Retinal pigment epithelial cell (primary cell): Measurements from ENCODE around the gene MED15.
"Not testable (repeated sequence)": the region's sequence is repeated elsewhere in the genome, so short reads cannot be mapped to it uniquely, and the experiment has no call there.

Source experiments
- DNase-seq: peaks from one replicate; pipeline ENCODE4 v3.0.0-alpha.2; 2010; ENCODE audit warnings: low read depth
- H3K4me3 ChIP-seq: 2 replicates; pipeline ENCODE4 v1.5.1; 2011; ENCODE audit warnings: mild to moderate bottlenecking, low read length, control low read depth, moderate library complexity
- TF ChIP-seq, protein P1 (sequence below): conservative IDR thresholded peaks from 2 replicates; pipeline ENCODE4 v1.5.1; 2011; ENCODE audit warnings: low read depth, low read length, control low read depth, inconsistent platforms

MED15 gene

GRCh38 chr22:20494978-20495860 lies 12.2 kb upstream of the MED15 start, which contains the start of gene KLHL22:
TSS of gene KLHL22 (minus strand) at chr22:20495795. CDS start at chr22:20489211, 6,584 bp downstream.
- DNase-seq = no peak
- H3K4me3 ChIP-seq = peak within 1 kb of the TSS; percentile 75
- TF ChIP-seq, protein P1, sequence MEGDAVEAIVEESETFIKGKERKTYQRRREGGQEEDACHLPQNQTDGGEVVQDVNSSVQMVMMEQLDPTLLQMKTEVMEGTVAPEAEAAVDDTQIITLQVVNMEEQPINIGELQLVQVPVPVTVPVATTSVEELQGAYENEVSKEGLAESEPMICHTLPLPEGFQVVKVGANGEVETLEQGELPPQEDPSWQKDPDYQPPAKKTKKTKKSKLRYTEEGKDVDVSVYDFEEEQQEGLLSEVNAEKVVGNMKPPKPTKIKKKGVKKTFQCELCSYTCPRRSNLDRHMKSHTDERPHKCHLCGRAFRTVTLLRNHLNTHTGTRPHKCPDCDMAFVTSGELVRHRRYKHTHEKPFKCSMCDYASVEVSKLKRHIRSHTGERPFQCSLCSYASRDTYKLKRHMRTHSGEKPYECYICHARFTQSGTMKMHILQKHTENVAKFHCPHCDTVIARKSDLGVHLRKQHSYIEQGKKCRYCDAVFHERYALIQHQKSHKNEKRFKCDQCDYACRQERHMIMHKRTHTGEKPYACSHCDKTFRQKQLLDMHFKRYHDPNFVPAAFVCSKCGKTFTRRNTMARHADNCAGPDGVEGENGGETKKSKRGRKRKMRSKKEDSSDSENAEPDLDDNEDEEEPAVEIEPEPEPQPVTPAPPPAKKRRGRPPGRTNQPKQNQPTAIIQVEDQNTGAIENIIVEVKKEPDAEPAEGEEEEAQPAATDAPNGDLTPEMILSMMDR = no peak

DNA sequence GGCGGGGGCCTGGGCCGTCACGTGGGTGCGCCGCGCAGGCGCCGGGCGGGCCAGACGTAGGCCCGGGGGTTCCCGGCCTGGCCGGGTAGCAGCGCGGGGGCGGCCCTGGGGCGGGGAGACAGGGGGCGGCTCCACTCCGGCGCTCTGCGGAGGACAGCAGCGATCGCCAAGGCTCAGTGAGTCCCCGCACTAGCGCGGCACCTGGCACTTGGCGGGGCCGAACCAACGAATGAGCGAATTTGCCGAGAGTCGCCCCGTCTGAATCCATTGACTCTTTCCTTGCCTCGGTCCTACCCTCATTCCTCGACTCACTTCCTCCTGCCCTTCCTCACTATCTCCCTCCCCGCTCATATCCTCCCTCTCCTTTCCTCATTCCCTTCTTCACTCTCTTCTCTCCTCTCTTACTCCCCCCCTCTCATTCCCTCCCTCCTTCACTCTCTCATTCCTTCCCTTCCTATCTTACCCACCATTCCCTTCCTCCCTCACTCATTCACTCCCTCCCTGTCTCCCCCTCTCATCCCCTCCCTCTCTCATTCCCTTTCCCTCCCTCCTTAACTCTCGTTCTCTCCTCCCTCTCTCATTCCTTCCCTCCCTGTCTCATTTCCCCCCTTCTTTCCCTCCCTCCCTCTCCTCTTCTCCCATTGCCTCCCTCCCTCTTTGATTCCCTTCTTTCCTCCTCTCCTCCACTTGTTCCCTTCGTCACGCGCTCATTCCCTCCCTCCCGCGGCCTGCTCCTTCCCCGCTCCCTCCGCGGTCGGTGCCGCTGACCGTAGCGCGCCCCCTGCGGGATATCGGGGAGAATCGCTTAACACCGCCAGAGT lies 11.3 kb upstream of the MED15 start:
- H3K4me3 ChIP-seq = peak overlapping the region; percentile 75
- TF ChIP-seq, protein P1 = peak; percentile 89
- DNase-seq = peak; percentile 62

DNA sequence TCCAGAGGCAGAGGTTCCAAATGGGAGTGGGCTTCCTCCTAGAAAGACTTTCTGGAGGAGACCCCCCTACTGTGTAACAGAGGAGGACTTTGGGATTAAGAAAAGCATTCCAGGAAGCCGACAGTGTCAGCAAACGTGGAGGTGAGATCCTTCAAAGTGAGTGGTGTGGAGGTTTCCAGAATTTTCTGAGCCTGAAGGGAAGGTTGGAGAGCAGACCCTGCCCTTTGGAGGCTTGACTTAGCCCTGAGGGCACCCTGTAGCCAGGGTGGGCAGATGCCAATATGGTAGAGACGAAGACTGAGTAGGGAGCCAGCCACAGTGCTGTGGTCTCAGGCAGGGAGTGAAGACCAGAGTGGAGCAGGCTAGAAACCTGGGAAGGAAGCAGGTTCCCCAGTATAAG lies 10.0 kb upstream of the MED15 start:
- no peak overlapping the region for H3K4me3 ChIP-seq
- no peak for DNase-seq
- TF ChIP-seq, protein P1 = no peak

DNA sequence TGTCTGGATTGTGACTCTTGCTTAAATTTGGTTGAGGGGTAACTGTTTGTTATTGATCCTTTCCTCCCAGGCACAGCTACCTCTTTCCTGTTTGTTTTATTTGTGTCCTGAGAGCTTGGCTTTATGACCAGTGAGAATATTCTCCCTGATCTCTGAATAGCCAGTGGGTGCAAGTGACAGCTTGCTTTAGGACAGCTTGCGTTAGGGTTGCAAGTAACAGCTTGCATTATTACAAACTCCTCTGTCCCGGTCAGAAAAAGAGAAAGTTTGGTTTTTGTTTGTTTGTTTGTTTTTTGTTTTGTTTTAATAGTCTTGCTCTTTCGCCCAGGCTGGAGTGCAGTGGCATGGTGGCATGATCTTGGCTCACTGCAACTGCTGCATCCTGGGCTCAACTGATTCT lies 8.5 kb upstream of the MED15 start:
- TF ChIP-seq, protein P1 = no peak
- DNase-seq = no peak

DNA sequence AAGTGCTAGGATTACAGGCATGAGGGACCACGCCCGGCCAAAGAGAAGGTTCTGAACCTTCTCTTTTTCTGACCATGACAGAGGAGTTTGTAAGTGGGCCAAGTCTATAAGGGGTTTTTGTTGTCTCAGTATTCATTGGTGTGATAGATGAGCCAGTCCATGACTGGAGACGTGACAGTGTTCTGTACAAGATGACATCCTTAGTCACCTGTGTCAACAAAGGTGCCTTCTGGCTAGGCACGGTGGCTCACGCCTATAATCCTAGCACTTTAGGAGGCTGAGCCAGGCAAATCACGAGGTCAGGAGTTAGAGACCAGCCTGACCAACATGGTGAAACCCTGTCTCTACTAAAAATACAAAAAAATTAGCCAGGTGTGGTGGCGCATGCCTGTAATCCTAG lies 7.6 kb upstream of the MED15 start:
- DNase-seq = no peak
- no peak overlapping the region for H3K4me3 ChIP-seq
- TF ChIP-seq, protein P1 = no peak

More for the DNA sequence above, 8.5 kb upstream of the MED15 start:
- no peak overlapping the region for H3K4me3 ChIP-seq

- no peak overlapping the region for H3K4me3 ChIP-seq
- DNase-seq = no peak
- TF ChIP-seq, protein P1 = no peak
Measured at GRCh38 chr22:20503816-20504215, 3.6 kb upstream of the MED15 start.

DNA sequence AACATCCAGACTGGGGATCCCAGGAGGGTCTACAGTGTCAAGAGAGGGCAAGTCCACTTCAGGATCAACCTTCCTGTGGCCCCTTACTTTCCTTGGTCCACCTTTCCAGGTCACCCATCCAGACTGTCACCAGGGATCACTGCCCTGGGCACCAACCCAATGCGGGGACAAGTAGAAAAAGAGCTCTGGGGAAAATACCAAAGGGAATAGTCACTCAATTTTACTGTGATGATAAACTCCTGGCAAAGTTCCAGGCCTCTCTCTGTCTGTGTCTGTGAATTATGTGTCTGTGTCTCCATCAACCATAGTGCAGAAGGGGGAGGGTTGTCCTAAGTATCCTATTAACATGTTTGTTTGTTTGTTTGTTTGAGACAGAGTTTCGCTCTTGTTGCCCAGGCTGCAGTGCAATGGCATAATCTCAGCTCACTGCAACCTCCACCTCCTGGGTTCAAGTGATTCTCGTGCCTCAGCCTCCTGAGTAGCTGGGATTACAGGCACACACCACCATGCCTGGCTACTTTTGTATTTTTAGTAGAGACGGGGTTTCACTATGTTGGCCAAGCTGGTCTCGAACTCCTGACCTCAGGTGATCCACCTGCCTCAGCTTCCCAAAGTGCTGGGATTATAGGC lies 3.0 kb upstream of the MED15 start:
- DNase-seq, H3K4me3 ChIP-seq: not testable (repeated sequence)
